OCI-LY3 (cell line): ENCODE measurements around the gene HECTD1.

Experiments
- EZH2phosphoT487 ChIP-seq: fragments of 200-600 bp; shearing (Covaris generic); IDR thresholded peaks from 2 replicates; pipeline ENCODE4 v1.6.1; 2018; ENCODE audit warnings: antibody characterized with exemption, mixed run types, low read depth
- TF ChIP-seq, protein P1 (sequence below): fragments of 200-600, 300-600 bp; sonication (generic); IDR thresholded peaks from 2 replicates; pipeline ENCODE4 v1.5.1; 2014; ENCODE audit warnings: antibody characterized with exemption, low read length, low read depth

DNA sequence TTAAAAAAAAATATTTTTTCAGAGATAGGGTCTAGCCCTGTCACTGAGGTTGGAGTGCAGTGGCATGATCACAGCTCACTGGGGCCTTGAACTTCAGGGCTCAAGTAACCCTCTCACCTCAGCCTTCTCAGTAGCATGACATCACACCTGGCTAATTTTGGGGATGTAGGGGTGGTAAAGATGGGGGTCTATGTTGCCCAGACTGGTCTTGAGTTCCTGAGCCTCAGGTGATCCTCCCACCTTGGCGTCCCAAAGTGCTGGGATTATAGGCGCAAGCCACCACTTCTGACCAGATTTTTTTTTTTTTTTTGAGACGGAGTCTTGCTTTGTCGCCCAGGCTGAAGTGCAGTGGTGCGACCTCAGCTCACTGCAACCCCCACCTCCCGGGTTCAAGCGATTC, 80.9 kb downstream of the HECTD1 start:
- TF ChIP-seq, protein P1, sequence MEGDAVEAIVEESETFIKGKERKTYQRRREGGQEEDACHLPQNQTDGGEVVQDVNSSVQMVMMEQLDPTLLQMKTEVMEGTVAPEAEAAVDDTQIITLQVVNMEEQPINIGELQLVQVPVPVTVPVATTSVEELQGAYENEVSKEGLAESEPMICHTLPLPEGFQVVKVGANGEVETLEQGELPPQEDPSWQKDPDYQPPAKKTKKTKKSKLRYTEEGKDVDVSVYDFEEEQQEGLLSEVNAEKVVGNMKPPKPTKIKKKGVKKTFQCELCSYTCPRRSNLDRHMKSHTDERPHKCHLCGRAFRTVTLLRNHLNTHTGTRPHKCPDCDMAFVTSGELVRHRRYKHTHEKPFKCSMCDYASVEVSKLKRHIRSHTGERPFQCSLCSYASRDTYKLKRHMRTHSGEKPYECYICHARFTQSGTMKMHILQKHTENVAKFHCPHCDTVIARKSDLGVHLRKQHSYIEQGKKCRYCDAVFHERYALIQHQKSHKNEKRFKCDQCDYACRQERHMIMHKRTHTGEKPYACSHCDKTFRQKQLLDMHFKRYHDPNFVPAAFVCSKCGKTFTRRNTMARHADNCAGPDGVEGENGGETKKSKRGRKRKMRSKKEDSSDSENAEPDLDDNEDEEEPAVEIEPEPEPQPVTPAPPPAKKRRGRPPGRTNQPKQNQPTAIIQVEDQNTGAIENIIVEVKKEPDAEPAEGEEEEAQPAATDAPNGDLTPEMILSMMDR, result no peak
- TF ChIP-seq EZH2phosphoT487, result no peak
